Kidney (tissue), 14 donors: ENCODE data around the gene CAMK1D. TPM values are rescaled to one million over a fixed set of nuclear protein-coding genes. Genes with fewer than 3 reads are reported as not detected.

Experiments
- DNase-seq, 5 donors: peaks; one replicate each; pipeline ENCODE4 v3.0.0-alpha.2; 2013 to 2020
- FAIRE-seq: peaks from 2 replicates; lab custom pipeline; 2012; peaks lifted over from hg19 to GRCh38; lab: Jason Lieb, UNC
- H3K27ac ChIP-seq, 2 donors: one replicate each; pipeline ENCODE4 v1.7.0; 2013; ENCODE audit warnings: low read depth in 2 of 2, low read length in 2 of 2, inconsistent platforms in 1 of 2
- H3K27me3 ChIP-seq: one replicate; pipeline ENCODE4 v1.7.1; 2013; ENCODE audit warnings: low read length, inconsistent platforms; ENCODE audit not compliant: control insufficient read depth, insufficient read depth
- H3K36me3 ChIP-seq, 3 donors: one replicate each; pipeline versions ENCODE4 v1.7.0 to v1.7.1; 2013; ENCODE audit warnings: low read length in 3 of 3, control low read depth in 1 of 3, inconsistent platforms in 1 of 3; ENCODE audit not compliant: insufficient read depth in 3 of 3, control insufficient read depth in 2 of 3
- H3K4me1 ChIP-seq, 3 donors: one replicate each; pipeline versions ENCODE4 v1.7.0 to v1.7.1; 2013; ENCODE audit warnings: low read length in 3 of 3, inconsistent platforms in 1 of 3, low read depth in 1 of 3; ENCODE audit not compliant: control insufficient read depth in 2 of 3, insufficient read depth in 2 of 3
- H3K4me3 ChIP-seq, 3 donors: one replicate each; pipeline versions ENCODE4 v1.7.0 to v1.8.1; 2013; ENCODE audit warnings: low read length in 3 of 3, control low read depth in 1 of 3, inconsistent platforms in 1 of 3
- H3K9ac ChIP-seq, 3 donors: one replicate each; pipeline versions ENCODE4 v1.7.0 to v1.7.1; 2013; ENCODE audit warnings: low read length in 3 of 3, control low read depth in 1 of 3, inconsistent platforms in 1 of 3
- H3K9me3 ChIP-seq, 3 donors: one replicate each; pipeline versions ENCODE4 v1.7.0 to v1.7.1; 2013; ENCODE audit warnings: low read length in 3 of 3, control low read depth in 1 of 3, inconsistent platforms in 1 of 3; ENCODE audit not compliant: control insufficient read depth in 2 of 3, insufficient read depth in 1 of 3
- intact Hi-C: fragments of 100-400 bp; cut with DNase I; formaldehyde crosslinking; loops from one replicate; pipeline ENCODE4 v1.11.1; 2022
- polyA plus RNA-seq: library from polyadenylated mRNA; stranded (reverse); fragments of 350-450 nt; fragmentation: Illumina TruSeq; extraction: RNeasy Lipid Tissue Mini Kit (QIAGEN cat#74804); gene quantifications from one replicate; pipeline ENCODE4 v1.2.3, GENCODE V29; 2014; ENCODE audit warnings: low read depth, low replicate concordance; ENCODE audit not compliant: insufficient read depth
- total RNA-seq: library from RNA; stranded (reverse); fragmentation: NEBNext Ultra II Directional; extraction: Animal tissue kit (Norgen Biotek cat#: 25700); gene quantifications from one replicate; pipeline ENCODE4 v1.2.1, GENCODE V29; 2021
- TF ChIP-seq, protein P1 (sequence below): IDR thresholded peaks from 3 replicates; pipeline ENCODE4 v1.5.1; 2012; ENCODE audit warnings: mild to moderate bottlenecking, moderate library complexity, borderline replicate concordance; ENCODE audit not compliant: insufficient read depth; ENCODE audit errors: extremely low read depth
- donor health status: control.
- donor health status: control.
- donor health status: control.
- donor health status: control.
- donor health status: control.
- donor health status: DM: yes; HTN: yes; CAD: no.
- donor health status: Normal renal cell carcinoma (clear cell type).

CAMK1D gene
- total and polyA plus RNA-seq, 2 donors from 2014 or later, result 1.1 to 13.7 TPM

DNA sequence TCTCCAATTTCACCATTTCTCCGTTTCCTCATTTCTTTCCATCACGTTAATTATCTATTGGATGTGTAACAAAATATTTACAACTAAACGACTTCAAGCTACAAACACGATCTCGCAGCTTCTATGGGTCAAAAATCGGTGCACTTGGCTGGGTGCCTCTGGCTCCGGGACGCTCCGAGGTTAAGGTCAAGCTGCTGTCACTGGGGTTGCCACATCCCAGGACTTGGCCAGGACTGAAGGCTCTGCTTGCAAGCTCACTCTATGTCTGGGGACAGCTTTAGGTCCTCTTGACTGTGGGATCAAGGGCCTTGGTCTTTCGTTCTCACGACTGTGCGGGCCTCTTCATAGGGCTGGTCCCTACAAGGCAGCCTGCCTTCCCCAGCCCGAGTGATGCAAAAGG lies 492.5 kb downstream of the CAMK1D start:
- intact Hi-C loops, result no loop called here
- Histone ChIP-seq H3K27ac (no peak overlapping the region), H3K9me3 (no peaks in the 10 kb centered on the region), H3K36me3 (no peaks in the 10 kb centered on the region), H3K9ac (no peak overlapping the region), H3K4me3 (no peak overlapping the region), H3K27me3 (no peaks in the 10 kb centered on the region), H3K4me1 (peaks cover 0 to 2% (median 0%) of the 10 kb centered on the region in 3 donors)
- FAIRE-seq (no peak), DNase-seq (peak in 1 of 5 donors; percentile 92)
- TF ChIP-seq, protein P1, sequence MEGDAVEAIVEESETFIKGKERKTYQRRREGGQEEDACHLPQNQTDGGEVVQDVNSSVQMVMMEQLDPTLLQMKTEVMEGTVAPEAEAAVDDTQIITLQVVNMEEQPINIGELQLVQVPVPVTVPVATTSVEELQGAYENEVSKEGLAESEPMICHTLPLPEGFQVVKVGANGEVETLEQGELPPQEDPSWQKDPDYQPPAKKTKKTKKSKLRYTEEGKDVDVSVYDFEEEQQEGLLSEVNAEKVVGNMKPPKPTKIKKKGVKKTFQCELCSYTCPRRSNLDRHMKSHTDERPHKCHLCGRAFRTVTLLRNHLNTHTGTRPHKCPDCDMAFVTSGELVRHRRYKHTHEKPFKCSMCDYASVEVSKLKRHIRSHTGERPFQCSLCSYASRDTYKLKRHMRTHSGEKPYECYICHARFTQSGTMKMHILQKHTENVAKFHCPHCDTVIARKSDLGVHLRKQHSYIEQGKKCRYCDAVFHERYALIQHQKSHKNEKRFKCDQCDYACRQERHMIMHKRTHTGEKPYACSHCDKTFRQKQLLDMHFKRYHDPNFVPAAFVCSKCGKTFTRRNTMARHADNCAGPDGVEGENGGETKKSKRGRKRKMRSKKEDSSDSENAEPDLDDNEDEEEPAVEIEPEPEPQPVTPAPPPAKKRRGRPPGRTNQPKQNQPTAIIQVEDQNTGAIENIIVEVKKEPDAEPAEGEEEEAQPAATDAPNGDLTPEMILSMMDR, result no peak

DNA sequence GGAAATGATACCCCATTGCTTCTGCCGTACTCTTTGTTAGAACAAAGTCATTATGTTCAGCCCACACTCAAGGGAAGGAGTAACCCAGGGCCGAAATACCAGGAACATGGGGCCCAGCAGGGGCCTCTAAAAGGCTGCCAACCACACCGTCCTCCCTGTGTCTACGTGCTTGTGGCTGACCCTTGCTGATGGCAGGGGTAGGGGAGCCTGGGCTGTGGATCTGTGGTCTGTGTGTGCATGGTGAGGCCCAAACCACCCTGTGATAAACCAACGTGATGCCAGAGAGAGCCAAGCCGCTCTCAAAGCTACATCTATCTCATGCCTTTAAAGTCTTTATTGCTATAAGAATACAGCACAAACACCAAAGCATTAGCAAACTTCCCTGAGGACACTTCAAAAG lies 493.0 kb downstream of the CAMK1D start:
- Histone ChIP-seq H3K9ac (no peak overlapping the region), H3K4me3 (no peak overlapping the region), H3K4me1 (peaks cover 0 to 2% (median 0%) of the 10 kb centered on the region in 3 donors), H3K27me3 (no peaks in the 10 kb centered on the region), H3K9me3 (no peaks in the 10 kb centered on the region), H3K36me3 (no peaks in the 10 kb centered on the region), H3K27ac (no peak overlapping the region)
- DNase-seq, result no peak
- intact Hi-C loops, result no loop called here
- FAIRE-seq, result no peak
- TF ChIP-seq, protein P1, result no peak

DNA sequence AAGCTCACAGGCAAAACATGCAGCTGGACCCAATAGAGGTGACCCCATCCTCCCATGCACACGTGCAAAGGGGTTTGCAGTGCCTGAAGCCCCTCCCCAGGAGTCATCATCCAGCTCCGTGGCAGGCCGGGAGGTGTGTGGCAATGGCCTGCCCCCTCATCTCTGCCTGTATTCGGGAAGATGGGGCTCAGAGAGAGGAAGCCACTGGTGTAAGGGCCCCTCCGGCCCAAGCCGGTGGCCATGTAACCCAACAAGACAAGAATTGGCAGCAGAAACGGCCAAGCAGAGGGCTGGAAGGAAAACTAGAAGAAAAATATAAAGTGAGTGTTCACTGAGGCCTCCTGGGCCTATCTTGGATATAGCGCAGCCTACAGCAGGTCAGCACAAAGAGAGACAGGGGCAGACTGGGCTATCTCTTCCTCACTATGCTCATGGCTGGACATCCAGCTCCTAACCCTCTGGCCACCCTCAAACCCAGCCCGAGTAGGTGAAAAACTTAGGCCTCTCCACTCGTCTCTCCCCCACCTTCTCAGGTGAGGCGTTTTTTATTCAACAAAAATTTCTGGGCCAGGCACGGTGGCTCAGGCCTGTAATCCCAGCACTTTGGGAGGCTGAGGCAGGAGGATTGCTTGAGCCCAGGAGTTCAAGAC lies 494.1 kb downstream of the CAMK1D start:
- no peak overlapping the region for H3K9ac ChIP-seq
- H3K9me3 ChIP-seq, result no peaks in the 10 kb centered on the region
- DNase-seq, result no peak
- H3K4me3 ChIP-seq, result no peak overlapping the region
- no peak overlapping the region for H3K27ac ChIP-seq
- no peak for FAIRE-seq
- no peaks in the 10 kb centered on the region for H3K27me3 ChIP-seq
- intact Hi-C loops, result no loop called here
- H3K36me3 ChIP-seq, result no peaks in the 10 kb centered on the region
- peaks cover 0 to 2% (median 0%) of the 10 kb centered on the region in 3 donors for H3K4me1 ChIP-seq
- TF ChIP-seq, protein P1, result no peak
